Peyer's patch (tissue), 4 donors: ENCODE measurements around the gene SDF2L1.

ENCODE experiments used
- CTCF ChIP-seq, 6 experiments: fragments of 450-650 bp in 4 of 6; fragments of 200-600 bp in 2 of 6; sonication (generic) in 1 of 6; IDR thresholded peaks; one replicate each; pipeline ENCODE4 v1.5.1; 2017 to 2019; ENCODE audit warnings: antibody characterized with exemption in 6 of 6, mild to moderate bottlenecking in 3 of 6, moderate library complexity in 1 of 6
- POLR2A ChIP-seq, 2 donors: fragments of 450-650 bp; IDR thresholded peaks; one replicate each; pipeline ENCODE4 v1.5.1; 2017; ENCODE audit warnings: antibody characterized with exemption in 2 of 2, mild to moderate bottlenecking in 2 of 2, moderate library complexity in 2 of 2

GRCh38 chr22:21688706-21689381, 46.7 kb downstream of the SDF2L1 start:
- TF ChIP-seq CTCF (IDR thresholded peaks at IDR 0.05) (no peak), POLR2A (IDR thresholded peaks at IDR 0.05) (no peak)
